IMR-90 (cell line): ENCODE data around the gene DTX3. TPM values are rescaled to one million over a fixed set of nuclear protein-coding genes. Genes with fewer than 3 reads are reported as not detected.
A peak's percentile ranks its signal among the peaks of the same experiment; 100 is the strongest.

Experiments
- ATAC-seq: fragments of 200-7000 bp; cut with Tn5 transposase; 2 replicates; pipeline ENCODE4 v1.9.1; 2020; ENCODE audit warnings: low read depth, mild to moderate bottlenecking, moderate library complexity
- BruUV-seq: library from RNA; stranded (reverse); fragments of 400-500 nt; replicated peaks from 2 replicates; lab custom pipeline; 2021; lab: Mats Ljungman, UMichigan
- CTCF ChIA-PET: fragments of 300-600 bp; formaldehyde crosslinking; extraction: SDS; loops from one replicate; lab custom pipeline; 2021; ENCODE audit warnings: antibody characterized with exemption; lab: Yijun Ruan, JAX
- POLR2A ChIA-PET: fragments of 300-600 bp; sonication (Branson Sonifier 250); formaldehyde crosslinking; loops from one replicate; lab custom pipeline; 2022; ENCODE audit warnings: antibody characterized with exemption; ENCODE audit not compliant: unreplicated experiment; lab: Charles Lee
- DNase-seq: peaks from one replicate; pipeline ENCODE4 v3.0.0; 2013
- H2AFZ ChIP-seq: replicated peaks from 2 replicates; pipeline ENCODE3; 2013; ENCODE audit warnings: low read length, mild to moderate bottlenecking; ENCODE audit not compliant: poor library complexity
- H2AK5ac ChIP-seq: 2 replicates; pipeline ENCODE4 v1.6.1; 2013; ENCODE audit warnings: low read depth, low read length, inconsistent platforms
- H2AK9ac ChIP-seq: replicated peaks from 2 replicates; pipeline ENCODE3; 2013; ENCODE audit warnings: mild to moderate bottlenecking, low read depth, low read length, moderate library complexity; ENCODE audit not compliant: poor library complexity
- H2BK120ac ChIP-seq: 2 replicates; pipeline ENCODE4 v1.6.1; 2013; ENCODE audit warnings: low read depth, low read length, inconsistent platforms
- H2BK15ac ChIP-seq: 3 replicates; pipeline ENCODE4 v1.6.1; 2013; ENCODE audit warnings: low read depth, low read length, inconsistent platforms
- H2BK20ac ChIP-seq: 2 replicates; pipeline ENCODE4 v1.6.1; 2013; ENCODE audit warnings: low read depth, mild to moderate bottlenecking, inconsistent platforms, low read length, moderate library complexity
- H2BK5ac ChIP-seq: 2 replicates; pipeline ENCODE4 v1.6.1; 2013; ENCODE audit warnings: mild to moderate bottlenecking, low read depth, low read length, inconsistent platforms; ENCODE audit not compliant: poor library complexity, severe bottlenecking
- H3K14ac ChIP-seq: replicated peaks from 2 replicates; pipeline ENCODE4 v1.6.1; 2013; ENCODE audit warnings: low read depth, low read length, inconsistent platforms
- H3K18ac ChIP-seq: 2 replicates; pipeline ENCODE4 v1.6.1; 2013; ENCODE audit warnings: low read depth, low read length, control low read depth
- H3K23ac ChIP-seq: 2 replicates; pipeline ENCODE4 v1.6.1; 2013; ENCODE audit warnings: low read depth, low read length, inconsistent platforms
- H3K27ac ChIP-seq: 2 replicates; pipeline ENCODE4 v1.5.1; 2013; ENCODE audit warnings: mild to moderate bottlenecking, control low read depth, low read length; ENCODE audit not compliant: insufficient read depth
- H3K27me3 ChIP-seq: 2 replicates; pipeline ENCODE4 v1.6.1; 2013; ENCODE audit warnings: low read length; ENCODE audit not compliant: control insufficient read depth, insufficient read depth
- H3K36me3 ChIP-seq: 2 replicates; pipeline ENCODE4 v1.6.1; 2013; ENCODE audit warnings: low read length, mixed read lengths; ENCODE audit not compliant: control insufficient read depth, insufficient read depth
- H3K4ac ChIP-seq: 2 replicates; pipeline ENCODE4 v1.6.1; 2013; ENCODE audit warnings: low read depth, low read length, inconsistent platforms
- H3K4me1 ChIP-seq: 2 replicates; pipeline ENCODE4 v1.6.1; 2013; ENCODE audit warnings: low read length, mixed read lengths; ENCODE audit not compliant: control insufficient read depth, insufficient read depth
- H3K4me2 ChIP-seq: 2 replicates; pipeline ENCODE4 v1.6.1; 2013; ENCODE audit warnings: low read depth, mild to moderate bottlenecking, control low read depth, low read length, moderate library complexity
- H3K4me3 ChIP-seq: 2 replicates; pipeline ENCODE4 v1.5.1; 2013; ENCODE audit warnings: low read depth, mild to moderate bottlenecking, control low read depth, low read length, moderate library complexity; ENCODE audit not compliant: insufficient read depth
- H3K56ac ChIP-seq: 2 replicates; pipeline ENCODE4 v1.6.1; 2013; ENCODE audit warnings: low read length, inconsistent platforms; ENCODE audit not compliant: insufficient read depth; ENCODE audit errors: extremely low read depth
- H3K79me1 ChIP-seq, 2 experiments: 2 replicates each; pipeline ENCODE4 v1.6.1; 2013; ENCODE audit warnings: low read length in 2 of 2, inconsistent platforms in 1 of 2, low read depth in 1 of 2
- H3K9ac ChIP-seq: 2 replicates; pipeline ENCODE4 v1.6.1; 2013; ENCODE audit warnings: low read depth, low read length, control low read depth
- H3K9me1 ChIP-seq: 2 replicates; pipeline ENCODE4 v1.6.1; 2013; ENCODE audit warnings: low read length, inconsistent platforms; ENCODE audit not compliant: insufficient read depth
- H3K9me3 ChIP-seq: 2 replicates; pipeline ENCODE4 v1.6.1; 2013; ENCODE audit warnings: low read length; ENCODE audit not compliant: control insufficient read depth, insufficient read depth
- H4K20me1 ChIP-seq: 2 replicates; pipeline ENCODE4 v1.6.1; 2013; ENCODE audit warnings: low read length, inconsistent platforms; ENCODE audit not compliant: insufficient read depth
- H4K5ac ChIP-seq: 2 replicates; pipeline ENCODE4 v1.6.1; 2013; ENCODE audit warnings: mild to moderate bottlenecking, low read depth, low read length, control low read depth
- H4K8ac ChIP-seq, 2 experiments: 2 replicates each; pipeline ENCODE4 v1.6.1; 2013; ENCODE audit warnings: low read depth in 2 of 2, low read length in 2 of 2, control low read depth in 1 of 2, inconsistent platforms in 1 of 2
- H4K91ac ChIP-seq: 2 replicates; pipeline ENCODE4 v1.6.1; 2013; ENCODE audit warnings: low read depth, low read length, inconsistent platforms; ENCODE audit not compliant: insufficient read depth
- BHLHE40 ChIP-seq: fragments of 150-350 bp; IDR thresholded peaks from 2 replicates; pipeline ENCODE4 v1.6.1; 2016; ENCODE audit warnings: mild to moderate bottlenecking, low read depth, low read length
- CEBPB ChIP-seq: IDR thresholded peaks from 2 replicates; pipeline ENCODE4 v1.6.1; 2012; ENCODE audit warnings: low read depth, low read length, improper control_type of control experiment
- CHD1 ChIP-seq: IDR thresholded peaks from 2 replicates; pipeline ENCODE4 v1.6.1; 2012; ENCODE audit warnings: low read depth, low read length, improper control_type of control experiment
- FOS ChIP-seq: fragments of 150-350 bp; IDR thresholded peaks from 2 replicates; pipeline ENCODE4 v1.6.1; 2016; ENCODE audit warnings: low read depth, low read length
- MAZ ChIP-seq: IDR thresholded peaks from 2 replicates; pipeline ENCODE4 v1.6.1; 2012; ENCODE audit warnings: low read depth, mild to moderate bottlenecking, low read length, improper control_type of control experiment, moderate library complexity, borderline replicate concordance
- MXI1 ChIP-seq: IDR thresholded peaks from 2 replicates; pipeline ENCODE4 v1.6.1; 2012; ENCODE audit warnings: low read depth, mild to moderate bottlenecking, low read length, moderate library complexity, borderline replicate concordance
- NFE2L2 ChIP-seq: fragments of 150-350 bp; IDR thresholded peaks from 2 replicates; pipeline ENCODE4 v1.6.1; 2016; ENCODE audit warnings: low read depth, mild to moderate bottlenecking, low read length
- POLR2A ChIP-seq: IDR thresholded peaks from 2 replicates; pipeline ENCODE4 v1.6.1; 2012; ENCODE audit warnings: mild to moderate bottlenecking, low read depth, low read length
- RAD21 ChIP-seq: IDR thresholded peaks from 2 replicates; pipeline ENCODE4 v1.6.1; 2012; ENCODE audit warnings: low read length, improper control_type of control experiment
- RCOR1 ChIP-seq: IDR thresholded peaks from 2 replicates; pipeline ENCODE4 v1.6.1; 2012; ENCODE audit warnings: mild to moderate bottlenecking, low read length, improper control_type of control experiment; ENCODE audit not compliant: insufficient replicate concordance
- RFX5 ChIP-seq: IDR thresholded peaks from 2 replicates; pipeline ENCODE4 v1.8.0; 2012; ENCODE audit warnings: low read depth, mild to moderate bottlenecking, low read length, moderate library complexity
- SMC3 ChIP-seq: fragments of 150-350 bp; IDR thresholded peaks from 2 replicates; pipeline ENCODE4 v1.6.1; 2016; ENCODE audit warnings: low read depth, mild to moderate bottlenecking, antibody characterized with exemption, low read length, moderate library complexity
- WGBS, 2 experiments: methylation state at CpG; one replicate each; pipeline versions ENCODE4 v1.1.5 to v1.1.7; 2013; ENCODE audit warnings: missing lambda C conversion rate in 2 of 2; ENCODE audit not compliant: insufficient read length in 1 of 2; ENCODE audit errors: extremely low coverage in 2 of 2; 5-methylcytosine and 5-hydroxymethylcytosine counted together
- dilution Hi-C: fragments of 300-500 bp; cut with HindIII; formaldehyde crosslinking; loops from one replicate; pipeline ENCODE4 v1.14.3; 2018; ENCODE audit warnings: low sequenced_read_pairs; ENCODE audit not compliant: unreplicated experiment
- in situ Hi-C: fragments of 300-500 bp; cut with MboI; formaldehyde crosslinking; loops from 3 replicates; pipeline ENCODE4 v1.14.3; 2019; ENCODE audit warnings: low sequenced_read_pairs, inconsistent platforms, mixed read lengths
- intact Hi-C: fragments of 100-400 bp; cut with micrococcal nuclease; formaldehyde crosslinking; loops from 2 replicates; pipeline ENCODE4 v1.10.0; 2022
- polyA plus RNA-seq, 3 experiments: library from polyadenylated mRNA; depleted of rRNA; stranded (reverse); fragments of >200 nt; gene quantifications; 2 replicates each; pipeline ENCODE4 v1.2.3, GENCODE V29; 2012; ENCODE audit warnings: low replicate concordance in 1 of 3
- total RNA-seq: library from RNA; depleted of rRNA; stranded (reverse); fragments of >200 nt; gene quantifications from 2 replicates; pipeline ENCODE4 v1.2.3, GENCODE V29; 2012
- TF ChIP-seq, protein P1 (sequence below): fragments of 150-350 bp; IDR thresholded peaks from 2 replicates; pipeline ENCODE4 v1.6.1; 2017; ENCODE audit warnings: mild to moderate bottlenecking, antibody characterized with exemption, low read length, low read depth
- TF ChIP-seq, protein P2 (sequence below): fragments of 150-350 bp; IDR thresholded peaks from 2 replicates; pipeline ENCODE4 v1.6.1; 2016; ENCODE audit warnings: low read depth, mild to moderate bottlenecking, low read length, moderate library complexity, borderline replicate concordance
- TF ChIP-seq, protein P3 (sequence below): conservative IDR thresholded peaks from 2 replicates; pipeline ENCODE4 v1.5.1; 2012; ENCODE audit warnings: mild to moderate bottlenecking, low read depth, low read length, improper control_type of control experiment

DTX3 gene
- total and polyA plus RNA-seq, 2 of the 4 experiments (the other 2 are of a cell fraction): 2.9 to 14.6 TPM

DNA sequence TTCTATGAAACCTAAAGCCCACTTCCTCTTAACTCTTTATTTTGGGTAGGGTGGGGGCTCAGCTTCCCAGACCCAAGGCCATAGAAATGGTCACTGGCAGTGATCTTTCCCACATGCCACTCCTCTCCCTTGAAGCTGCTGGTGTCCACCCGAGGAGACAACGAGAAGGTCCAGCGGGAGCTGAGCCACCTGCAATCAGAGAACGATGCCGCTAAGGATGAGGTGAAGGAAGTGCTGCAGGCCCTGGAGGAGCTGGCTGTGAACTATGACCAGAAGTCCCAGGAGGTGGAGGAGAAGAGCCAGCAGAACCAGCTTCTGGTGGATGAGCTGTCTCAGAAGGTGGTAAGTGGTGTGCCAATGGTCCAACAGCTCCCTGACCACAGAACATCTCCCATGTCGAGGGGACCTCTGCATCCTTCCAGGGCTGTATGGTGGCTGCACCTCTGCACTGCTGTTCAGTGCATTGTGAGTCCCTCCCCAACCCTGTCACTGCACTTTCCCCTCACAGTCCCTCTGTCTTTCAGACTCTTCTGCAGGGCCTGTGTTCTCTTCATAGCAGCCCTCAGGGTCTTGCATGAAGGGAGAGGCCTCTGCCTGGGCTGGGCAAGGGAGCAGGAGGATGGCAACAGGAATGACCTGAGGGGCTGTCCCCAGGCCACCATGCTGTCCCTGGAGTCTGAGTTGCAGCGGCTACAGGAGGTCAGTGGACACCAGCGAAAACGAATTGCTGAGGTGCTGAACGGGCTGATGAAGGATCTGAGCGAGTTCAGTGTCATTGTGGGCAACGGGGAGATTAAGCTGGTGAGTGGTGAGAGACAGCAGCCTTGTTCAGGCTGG, 32.5 kb upstream of the DTX3 start:
- Histone ChIP-seq H3K4me2 (no peak overlapping the region), H4K20me1 (no peaks in the 10 kb centered on the region), H3K9ac (no peak overlapping the region), H2BK20ac (no peak overlapping the region), H3K14ac (no peak overlapping the region), H3K27me3 (peaks cover 16% of the 10 kb centered on the region), H3K9me3 (no peaks in the 10 kb centered on the region), H4K5ac (no peak overlapping the region), H2AK5ac (no peak overlapping the region), H3K36me3 (no peaks in the 10 kb centered on the region), H4K91ac (no peak overlapping the region), H3K4me3 (no peak overlapping the region), H3K18ac (no peak overlapping the region), H3K56ac (no peak overlapping the region), H2BK120ac (no peak overlapping the region), H3K4ac (no peak overlapping the region), H4K8ac (no peak overlapping the region), H2BK15ac (no peak overlapping the region), H3K23ac (no peak overlapping the region), H2AFZ (no peak overlapping the region), H2BK5ac (no peak overlapping the region), H3K9me1 (no peaks in the 10 kb centered on the region), H3K4me1 (no peaks in the 10 kb centered on the region), H2AK9ac (peak overlapping the region; percentile 28), H3K27ac (no peak overlapping the region), H3K79me1 (no peaks in the 10 kb centered on the region)
- BruUV-seq: no TSS peak
- WGBS, 2 experiments: 93% methylated on average over 5 of the region's 12 CpGs; no CpG with 5 or more reads in 1 of the 2 experiments
- ChIA-PET CTCF (no interaction called here), POLR2A (no interaction called here)
- dilution Hi-C loops (loop anchor here (25.0 kb wide), 1 partner anchor 90 kb away; no protein-coding TSS in a partner anchor), in situ Hi-C loops (no loop called here), intact Hi-C loops (no loop called here)
- no peak for DNase-seq
- no peak for ATAC-seq
- TF ChIP-seq, protein P1, sequence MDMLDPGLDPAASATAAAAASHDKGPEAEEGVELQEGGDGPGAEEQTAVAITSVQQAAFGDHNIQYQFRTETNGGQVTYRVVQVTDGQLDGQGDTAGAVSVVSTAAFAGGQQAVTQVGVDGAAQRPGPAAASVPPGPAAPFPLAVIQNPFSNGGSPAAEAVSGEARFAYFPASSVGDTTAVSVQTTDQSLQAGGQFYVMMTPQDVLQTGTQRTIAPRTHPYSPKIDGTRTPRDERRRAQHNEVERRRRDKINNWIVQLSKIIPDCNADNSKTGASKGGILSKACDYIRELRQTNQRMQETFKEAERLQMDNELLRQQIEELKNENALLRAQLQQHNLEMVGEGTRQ: no peak
- no peak for TF ChIP-seq FOS
- no peak for TF ChIP-seq NFE2L2
- no peak for TF ChIP-seq RFX5
- no peak for TF ChIP-seq SMC3
- no peak for TF ChIP-seq MXI1
- no peak for TF ChIP-seq RCOR1
- TF ChIP-seq MAZ: no peak
- TF ChIP-seq CEBPB: no peak
- no peak for TF ChIP-seq BHLHE40
- TF ChIP-seq, protein P2, sequence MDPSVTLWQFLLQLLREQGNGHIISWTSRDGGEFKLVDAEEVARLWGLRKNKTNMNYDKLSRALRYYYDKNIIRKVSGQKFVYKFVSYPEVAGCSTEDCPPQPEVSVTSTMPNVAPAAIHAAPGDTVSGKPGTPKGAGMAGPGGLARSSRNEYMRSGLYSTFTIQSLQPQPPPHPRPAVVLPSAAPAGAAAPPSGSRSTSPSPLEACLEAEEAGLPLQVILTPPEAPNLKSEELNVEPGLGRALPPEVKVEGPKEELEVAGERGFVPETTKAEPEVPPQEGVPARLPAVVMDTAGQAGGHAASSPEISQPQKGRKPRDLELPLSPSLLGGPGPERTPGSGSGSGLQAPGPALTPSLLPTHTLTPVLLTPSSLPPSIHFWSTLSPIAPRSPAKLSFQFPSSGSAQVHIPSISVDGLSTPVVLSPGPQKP: no peak
- TF ChIP-seq, protein P3, sequence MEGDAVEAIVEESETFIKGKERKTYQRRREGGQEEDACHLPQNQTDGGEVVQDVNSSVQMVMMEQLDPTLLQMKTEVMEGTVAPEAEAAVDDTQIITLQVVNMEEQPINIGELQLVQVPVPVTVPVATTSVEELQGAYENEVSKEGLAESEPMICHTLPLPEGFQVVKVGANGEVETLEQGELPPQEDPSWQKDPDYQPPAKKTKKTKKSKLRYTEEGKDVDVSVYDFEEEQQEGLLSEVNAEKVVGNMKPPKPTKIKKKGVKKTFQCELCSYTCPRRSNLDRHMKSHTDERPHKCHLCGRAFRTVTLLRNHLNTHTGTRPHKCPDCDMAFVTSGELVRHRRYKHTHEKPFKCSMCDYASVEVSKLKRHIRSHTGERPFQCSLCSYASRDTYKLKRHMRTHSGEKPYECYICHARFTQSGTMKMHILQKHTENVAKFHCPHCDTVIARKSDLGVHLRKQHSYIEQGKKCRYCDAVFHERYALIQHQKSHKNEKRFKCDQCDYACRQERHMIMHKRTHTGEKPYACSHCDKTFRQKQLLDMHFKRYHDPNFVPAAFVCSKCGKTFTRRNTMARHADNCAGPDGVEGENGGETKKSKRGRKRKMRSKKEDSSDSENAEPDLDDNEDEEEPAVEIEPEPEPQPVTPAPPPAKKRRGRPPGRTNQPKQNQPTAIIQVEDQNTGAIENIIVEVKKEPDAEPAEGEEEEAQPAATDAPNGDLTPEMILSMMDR: no peak
- TF ChIP-seq POLR2A: no peak
- TF ChIP-seq RAD21: no peak
- no peak for TF ChIP-seq CHD1
